ENCODE results near the gene ANKS1A.

DNA sequence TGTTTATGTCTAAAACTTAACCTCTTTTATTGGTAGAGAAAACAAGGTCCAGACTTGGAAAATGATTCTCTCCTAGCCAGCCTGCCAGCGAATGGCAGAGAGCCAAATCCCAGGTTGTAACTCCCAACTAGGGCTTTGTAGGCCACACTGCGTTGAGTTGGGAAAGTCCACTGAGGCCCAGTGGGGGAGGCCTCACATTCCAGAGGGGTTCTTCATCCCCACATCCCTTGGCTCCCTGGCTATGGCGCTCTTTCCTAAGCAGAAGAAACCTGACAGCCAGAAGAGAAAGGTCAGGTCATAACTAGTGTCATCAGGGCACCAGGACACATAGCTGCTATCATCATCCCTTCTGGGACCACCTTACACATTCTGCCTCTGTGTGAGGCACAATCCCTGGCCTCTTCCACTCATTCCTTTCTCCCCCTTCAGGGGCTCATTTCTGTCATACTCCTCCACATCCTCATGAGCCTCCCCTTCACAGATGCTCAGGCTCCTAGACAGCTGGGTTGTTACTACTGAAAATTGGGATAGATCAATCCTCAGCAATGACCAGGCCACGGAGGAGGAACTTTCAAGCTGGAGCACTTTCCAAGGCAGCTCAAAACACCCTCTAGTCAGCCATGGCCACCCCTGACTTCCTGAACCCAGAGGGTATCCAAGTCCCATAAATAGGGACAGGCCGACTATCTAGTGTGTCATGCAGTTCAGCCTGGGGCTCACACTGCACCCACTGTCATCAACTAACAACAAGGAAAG is 203.5 kb downstream of the ANKS1A start:
- TF ChIP-seq, protein P1, sequence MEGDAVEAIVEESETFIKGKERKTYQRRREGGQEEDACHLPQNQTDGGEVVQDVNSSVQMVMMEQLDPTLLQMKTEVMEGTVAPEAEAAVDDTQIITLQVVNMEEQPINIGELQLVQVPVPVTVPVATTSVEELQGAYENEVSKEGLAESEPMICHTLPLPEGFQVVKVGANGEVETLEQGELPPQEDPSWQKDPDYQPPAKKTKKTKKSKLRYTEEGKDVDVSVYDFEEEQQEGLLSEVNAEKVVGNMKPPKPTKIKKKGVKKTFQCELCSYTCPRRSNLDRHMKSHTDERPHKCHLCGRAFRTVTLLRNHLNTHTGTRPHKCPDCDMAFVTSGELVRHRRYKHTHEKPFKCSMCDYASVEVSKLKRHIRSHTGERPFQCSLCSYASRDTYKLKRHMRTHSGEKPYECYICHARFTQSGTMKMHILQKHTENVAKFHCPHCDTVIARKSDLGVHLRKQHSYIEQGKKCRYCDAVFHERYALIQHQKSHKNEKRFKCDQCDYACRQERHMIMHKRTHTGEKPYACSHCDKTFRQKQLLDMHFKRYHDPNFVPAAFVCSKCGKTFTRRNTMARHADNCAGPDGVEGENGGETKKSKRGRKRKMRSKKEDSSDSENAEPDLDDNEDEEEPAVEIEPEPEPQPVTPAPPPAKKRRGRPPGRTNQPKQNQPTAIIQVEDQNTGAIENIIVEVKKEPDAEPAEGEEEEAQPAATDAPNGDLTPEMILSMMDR (IDR thresholded peaks at IDR 0.05) = no peak
- TF ChIP-seq POLR2A (IDR thresholded peaks at IDR 0.05) = no peak
